Stimulated activated CD4-positive, alpha-beta T cell treated with anti-CD3 and anti-CD28 coated beads, Interleukin-4, amount 100 ng/mL, for 4 hours (primary cell): ENCODE data around the gene IFNG.
A peak's percentile ranks its signal among the peaks of the same experiment; 100 is the strongest.

Experiments used
- DNase-seq, 2 experiments: peaks; one replicate each; pipeline ENCODE4 v3.0.0-alpha.2; 2020

IFNG gene

GRCh38 chr12:68163560-68164081 is 4.1 kb upstream of the IFNG start:
- no peak for DNase-seq

- no peak for DNase-seq
These were observed 2.8 kb upstream of the IFNG start for GRCh38 chr12:68162374-68162773.

- no peak for DNase-seq
These were observed 1.1 kb downstream of the IFNG start for GRCh38 chr12:68158432-68158831.

GRCh38 chr12:68157380-68157779 is 2.2 kb downstream of the IFNG start:
- DNase-seq = peak in 1 of 2 experiments; percentile 42

GRCh38 chr12:68156636-68157035 is 2.9 kb downstream of the IFNG start:
- DNase-seq = no peak

- no peak for DNase-seq
These were observed 4.8 kb downstream of the IFNG start for GRCh38 chr12:68154779-68155178.

GRCh38 chr12:68148261-68148951 is 11.1 kb downstream of the IFNG start:
- DNase-seq = no peak

GRCh38 chr12:68140556-68140955 is 19.0 kb downstream of the IFNG start:
- DNase-seq = no peak

GRCh38 chr12:68139941-68140340 is 19.6 kb downstream of the IFNG start:
- DNase-seq = no peak

GRCh38 chr12:68139001-68139400 is 20.5 kb downstream of the IFNG start:
- no peak for DNase-seq

- no peak for DNase-seq
These were observed 21.1 kb downstream of the IFNG start for GRCh38 chr12:68138480-68138879.

- DNase-seq = no peak
These were observed 22.2 kb downstream of the IFNG start for GRCh38 chr12:68137335-68137830.

- no peak for DNase-seq
These were observed 24.0 kb downstream of the IFNG start for GRCh38 chr12:68135520-68135919.

- DNase-seq = no peak
These were observed 27.6 kb downstream of the IFNG start for GRCh38 chr12:68131867-68132414.

- no peak for DNase-seq
These were observed 29.6 kb downstream of the IFNG start for GRCh38 chr12:68129979-68130378.

GRCh38 chr12:68122236-68122920 is 37.2 kb downstream of the IFNG start:
- no peak for DNase-seq

GRCh38 chr12:68121143-68121542 is 38.4 kb downstream of the IFNG start:
- no peak for DNase-seq

GRCh38 chr12:68119724-68120211 is 39.8 kb downstream of the IFNG start:
- DNase-seq = peak; percentile 27 to 50

GRCh38 chr12:68119250-68119649 is 40.3 kb downstream of the IFNG start:
- no peak for DNase-seq

GRCh38 chr12:68118096-68118755 is 41.3 kb downstream of the IFNG start:
- no peak for DNase-seq

GRCh38 chr12:68117661-68118060 is 41.9 kb downstream of the IFNG start:
- no peak for DNase-seq

GRCh38 chr12:68115281-68115680 is 44.3 kb downstream of the IFNG start:
- no peak for DNase-seq

- no peak for DNase-seq
These were observed 44.9 kb downstream of the IFNG start for GRCh38 chr12:68114606-68115005.
